Gastroesophageal sphincter (tissue), 4 donors: Measurements from ENCODE around the gene AFMID. TPM values are rescaled to one million over a fixed set of nuclear protein-coding genes. Genes with fewer than 3 reads are reported as not detected.

ENCODE experiments used
- ATAC-seq: fragments of 150-250 bp; one replicate; pipeline ENCODE4 v1.9.1; 2016; ENCODE audit warnings: mild to moderate bottlenecking, moderate library complexity
- H3K27ac ChIP-seq, 4 donors: fragments of 200-600 bp; sonication (generic) in 3 of 4; 1 replicate in 3 of 4; 2 replicates in 1 of 4; pipeline ENCODE4 v1.5.1; 2016 to 2019
- H3K27me3 ChIP-seq: fragments of 200-600 bp; sonication (generic); one replicate; pipeline ENCODE4 v1.5.1; 2019
- H3K36me3 ChIP-seq, 2 donors: fragments of 200-600 bp; sonication (generic); one replicate each; pipeline ENCODE4 v1.5.1; 2019; ENCODE audit warnings: control low read depth in 1 of 2
- H3K4me1 ChIP-seq, 3 donors: fragments of 200-600 bp; sonication (generic); 1 replicate in 2 of 3; 2 replicates in 1 of 3; pipeline ENCODE4 v1.5.1; 2016 to 2019; ENCODE audit warnings: control low read depth in 2 of 3
- H3K4me3 ChIP-seq, 2 donors: fragments of 200-600 bp; sonication (generic); one replicate each; pipeline ENCODE4 v1.5.1; 2019; ENCODE audit warnings: mild to moderate bottlenecking in 1 of 2, moderate library complexity in 1 of 2
- H3K9me3 ChIP-seq, 3 donors: fragments of 200-600 bp; sonication (generic); one replicate each; pipeline ENCODE4 v1.5.1; 2017 to 2019; ENCODE audit warnings: control low read depth in 2 of 3
- EP300 ChIP-seq: sonication (generic); formaldehyde crosslinking; IDR thresholded peaks from one replicate; pipeline ENCODE4 v1.6.1; 2017; ENCODE audit warnings: antibody characterized with exemption, mild to moderate bottlenecking
- POLR2A ChIP-seq, 2 donors: fragments of 450-650 bp; IDR thresholded peaks; one replicate each; pipeline ENCODE4 v1.6.1; 2017; ENCODE audit warnings: antibody characterized with exemption in 2 of 2, mild to moderate bottlenecking in 2 of 2, moderate library complexity in 1 of 2
- POLR2AphosphoS5 ChIP-seq: sonication (generic); formaldehyde crosslinking; IDR thresholded peaks from one replicate; pipeline ENCODE4 v1.6.1; 2017; ENCODE audit warnings: antibody characterized with exemption
- WGBS, 2 donors: methylation state at CpG; one replicate each; pipeline ENCODE4 v1.1.5; 2018; ENCODE audit warnings: low coverage in 1 of 2; 5-methylcytosine and 5-hydroxymethylcytosine counted together
- total RNA-seq, 4 donors: library from RNA; depleted of rRNA; stranded (reverse); fragments of >200 nt; gene quantifications; one replicate each; pipeline ENCODE4 v1.1.0, GENCODE V29; 2016
- TF ChIP-seq, protein P1 (sequence below), 4 experiments: fragments of 200-600 bp in 2 of 4; fragments of 450-650 bp in 2 of 4; sonication (generic) in 1 of 4; IDR thresholded peaks; one replicate each; pipeline ENCODE4 v1.5.1; 2017 to 2019; ENCODE audit warnings: antibody characterized with exemption in 4 of 4, mild to moderate bottlenecking in 2 of 4, moderate library complexity in 2 of 4

Gene AFMID
- total RNA-seq, 4 donors from 2014 or later = 14.9 to 43.9 (median 31.6) TPM

DNA sequence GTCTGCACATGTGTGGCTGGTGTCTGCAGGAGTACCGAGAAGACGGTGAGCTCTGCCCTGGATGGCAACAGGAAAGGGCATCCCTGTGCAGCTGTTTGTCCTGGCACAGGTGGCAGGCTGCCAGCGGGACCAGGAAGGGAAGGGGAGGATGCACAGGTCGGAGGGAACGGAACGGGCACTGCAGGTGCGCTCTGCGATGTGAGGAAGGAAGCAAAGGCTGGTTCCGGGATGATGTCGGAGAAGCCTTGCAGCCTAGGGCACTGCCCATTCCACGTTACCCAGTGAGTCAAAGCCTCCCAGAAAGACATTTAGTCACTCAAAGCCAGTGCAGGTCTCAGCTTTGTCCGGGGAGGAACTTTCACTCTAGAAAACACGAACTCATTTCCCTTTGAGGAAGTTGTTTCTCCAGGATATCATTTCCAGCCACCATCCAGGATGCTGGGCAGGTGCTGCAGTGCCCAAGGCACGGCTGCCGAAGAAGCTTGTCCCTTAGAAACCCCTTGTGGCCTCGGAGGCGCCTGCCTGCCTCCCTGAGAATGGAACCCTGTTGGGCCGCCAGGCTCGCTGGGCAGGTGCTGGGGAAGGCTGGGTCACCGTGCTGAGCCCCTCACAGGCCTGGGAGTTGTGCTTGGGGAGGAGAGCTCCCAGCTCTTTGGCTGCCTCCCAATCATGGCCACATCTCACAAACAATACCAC, 39.7 kb downstream of the AFMID start:
- no peak for TF ChIP-seq POLR2A (IDR thresholded peaks at IDR 0.05)
- no peak for TF ChIP-seq EP300
- no peak overlapping the region for H3K27ac ChIP-seq
- H3K4me3 ChIP-seq = no peak overlapping the region
- H3K27me3 ChIP-seq = peaks cover 25% of the 10 kb centered on the region
- H3K36me3 ChIP-seq = no peaks in the 10 kb centered on the region
- H3K4me1 ChIP-seq = peaks cover 0 to 8% (median 0%) of the 10 kb centered on the region in 3 donors
- WGBS, 2 donors = 69 to 82% methylated on average over 5 of the region's 20 CpGs
- no peaks in the 10 kb centered on the region for H3K9me3 ChIP-seq
- peak; percentile 16 for ATAC-seq

DNA sequence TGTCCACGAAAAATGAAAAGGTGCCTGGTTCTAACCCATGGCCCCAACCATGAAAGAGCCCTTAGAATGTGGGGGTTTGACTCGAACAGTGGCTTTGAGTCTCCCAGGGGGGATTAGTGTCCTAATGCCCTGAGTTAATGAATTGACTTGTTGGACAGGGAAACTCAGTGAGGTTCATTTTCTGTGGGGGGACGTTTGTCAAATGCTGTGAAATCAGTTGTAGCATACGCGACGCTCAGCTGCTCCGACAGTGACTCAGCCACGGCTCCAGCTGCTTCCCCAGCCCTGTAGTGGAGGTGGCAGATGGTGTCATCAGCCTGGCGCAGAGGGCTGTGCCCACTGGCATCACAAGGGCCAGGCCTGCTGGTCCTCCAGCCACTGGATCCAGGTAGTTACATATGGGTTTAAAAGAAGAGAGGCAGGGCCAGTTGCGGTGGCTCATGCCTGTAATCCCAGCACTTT, 40.3 kb downstream of the AFMID start:
- Histone ChIP-seq H3K27me3 (peaks cover 31% of the 10 kb centered on the region), H3K36me3 (no peaks in the 10 kb centered on the region), H3K27ac (no peak overlapping the region), H3K4me3 (no peak overlapping the region), H3K4me1 (peaks cover 0 to 12% (median 0%) of the 10 kb centered on the region in 3 donors), H3K9me3 (no peaks in the 10 kb centered on the region)
- 59 to 86% methylated on average over 6 to 9 of the region's 10 CpGs for whole genome bisulfite sequencing, 2 donors
- ATAC-seq = no peak
- no peak for TF ChIP-seq EP300
- no peak for TF ChIP-seq POLR2A (IDR thresholded peaks at IDR 0.05)
- TF ChIP-seq, protein P1, sequence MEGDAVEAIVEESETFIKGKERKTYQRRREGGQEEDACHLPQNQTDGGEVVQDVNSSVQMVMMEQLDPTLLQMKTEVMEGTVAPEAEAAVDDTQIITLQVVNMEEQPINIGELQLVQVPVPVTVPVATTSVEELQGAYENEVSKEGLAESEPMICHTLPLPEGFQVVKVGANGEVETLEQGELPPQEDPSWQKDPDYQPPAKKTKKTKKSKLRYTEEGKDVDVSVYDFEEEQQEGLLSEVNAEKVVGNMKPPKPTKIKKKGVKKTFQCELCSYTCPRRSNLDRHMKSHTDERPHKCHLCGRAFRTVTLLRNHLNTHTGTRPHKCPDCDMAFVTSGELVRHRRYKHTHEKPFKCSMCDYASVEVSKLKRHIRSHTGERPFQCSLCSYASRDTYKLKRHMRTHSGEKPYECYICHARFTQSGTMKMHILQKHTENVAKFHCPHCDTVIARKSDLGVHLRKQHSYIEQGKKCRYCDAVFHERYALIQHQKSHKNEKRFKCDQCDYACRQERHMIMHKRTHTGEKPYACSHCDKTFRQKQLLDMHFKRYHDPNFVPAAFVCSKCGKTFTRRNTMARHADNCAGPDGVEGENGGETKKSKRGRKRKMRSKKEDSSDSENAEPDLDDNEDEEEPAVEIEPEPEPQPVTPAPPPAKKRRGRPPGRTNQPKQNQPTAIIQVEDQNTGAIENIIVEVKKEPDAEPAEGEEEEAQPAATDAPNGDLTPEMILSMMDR (IDR thresholded peaks at IDR 0.05) = no peak
- no peak for TF ChIP-seq POLR2AphosphoS5

GRCh38 chr17:78228176-78228575, 41.0 kb downstream of the AFMID start:
- no peak for ATAC-seq
- WGBS, 2 donors = 85 to 90% methylated on average over 4 of the region's 4 CpGs
- no peak overlapping the region for H3K4me3 ChIP-seq

DNA sequence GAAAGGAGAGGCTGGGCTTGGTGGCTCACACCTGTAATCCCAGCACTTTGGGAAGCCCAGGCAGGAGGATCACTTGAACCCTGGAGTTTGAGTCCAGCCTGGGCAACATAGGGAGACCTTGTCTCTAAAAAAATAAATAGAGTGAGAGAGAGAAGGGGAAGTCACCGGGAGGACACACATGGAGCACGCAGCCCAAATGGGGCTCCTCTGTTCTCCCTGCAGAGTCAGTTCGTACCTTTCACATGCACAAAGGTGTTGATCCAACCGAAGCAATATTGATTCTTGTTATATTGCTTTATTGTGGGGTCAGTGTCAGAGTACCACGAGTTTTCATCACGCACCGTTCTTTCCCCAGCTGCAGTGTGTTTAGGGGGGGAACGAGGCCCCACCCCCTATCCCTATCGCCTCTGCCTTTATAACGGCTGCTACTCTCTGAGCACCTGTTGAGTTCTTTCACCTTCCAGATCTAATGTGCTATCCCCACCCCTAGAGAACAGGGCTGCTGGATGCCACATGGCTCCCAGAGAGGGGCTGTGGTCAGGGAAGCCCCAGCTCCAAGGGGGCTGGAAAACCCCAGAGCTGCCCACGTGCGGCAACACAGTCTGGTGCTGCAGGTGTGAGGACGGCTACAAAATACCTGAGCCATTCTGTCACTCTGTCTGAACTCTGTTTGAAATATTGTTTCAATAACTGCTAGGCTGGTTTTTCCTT, 43.2 kb downstream of the AFMID start:
- 74 to 77% methylated on average over 10 to 12 of the region's 13 CpGs for WGBS, 2 donors

More at GRCh38 chr17:78228176-78228575, 41.0 kb downstream of the AFMID start:
- Histone ChIP-seq H3K27ac (no peak overlapping the region), H3K27me3 (peaks cover 37% of the 10 kb centered on the region), H3K36me3 (no peaks in the 10 kb centered on the region), H3K4me1 (peaks cover 0 to 12% (median 0%) of the 10 kb centered on the region in 3 donors), H3K9me3 (no peaks in the 10 kb centered on the region)
- TF ChIP-seq EP300 (no peak), POLR2AphosphoS5 (no peak), POLR2A (IDR thresholded peaks at IDR 0.05) (no peak)
- TF ChIP-seq, protein P1 (IDR thresholded peaks at IDR 0.05) = no peak

More for the DNA sequence above, 43.2 kb downstream of the AFMID start:
- H3K9me3 ChIP-seq = no peaks in the 10 kb centered on the region
- peaks cover 0 to 12% (median 0%) of the 10 kb centered on the region in 3 donors for H3K4me1 ChIP-seq
- peaks cover 50% of the 10 kb centered on the region for H3K27me3 ChIP-seq
- no peak overlapping the region for H3K4me3 ChIP-seq
- H3K36me3 ChIP-seq = no peaks in the 10 kb centered on the region
- H3K27ac ChIP-seq = no peak overlapping the region
- no peak for ATAC-seq
- TF ChIP-seq POLR2AphosphoS5 (no peak), EP300 (no peak), POLR2A (IDR thresholded peaks at IDR 0.05) (no peak)
- TF ChIP-seq, protein P1 (IDR thresholded peaks at IDR 0.05) = no peak
